AG09309 (cell line): ENCODE data around the gene GFOD1.
"Not testable (repeated sequence)": the region's sequence is repeated elsewhere in the genome, so short reads cannot be mapped to it uniquely, and the experiment has no call there.

Source experiments
- DNase-seq: peaks from one replicate; pipeline ENCODE4 v3.0.0-alpha.2; 2010; ENCODE audit warnings: low read depth
- H3K4me3 ChIP-seq: 2 replicates; pipeline ENCODE4 v1.5.1; 2011; ENCODE audit warnings: mild to moderate bottlenecking, low read depth, low read length, moderate library complexity; ENCODE audit not compliant: control insufficient read depth
- CTCF ChIP-seq: IDR thresholded peaks from 2 replicates; pipeline ENCODE4 v1.5.1; 2011; ENCODE audit warnings: mild to moderate bottlenecking, low read depth, low read length, inconsistent platforms; ENCODE audit not compliant: insufficient read depth, control insufficient read depth; ENCODE audit errors: missing control alignments

The GFOD1 gene

GRCh38 chr6:13328076-13328874 lies 159.1 kb downstream of the GFOD1 start, which contains the start of gene TBC1D7:
TSS of gene TBC1D7 (minus strand) at chr6:13328537. CDS start at chr6:13326898, 1,639 bp downstream.
- DNase-seq = peak; percentile 46
- TF ChIP-seq CTCF = no peak
- peak within 1 kb of the TSS; percentile 98 for H3K4me3 ChIP-seq

- peak overlapping the region; percentile 98 for H3K4me3 ChIP-seq
- no peak for DNase-seq
- no peak for TF ChIP-seq CTCF
These were observed 159.7 kb downstream of the GFOD1 start for GRCh38 chr6:13327691-13328075.

GRCh38 chr6:13326031-13326586 lies 161.3 kb downstream of the GFOD1 start:
- not testable (repeated sequence) for H3K4me3 ChIP-seq, DNase-seq

GRCh38 chr6:13319891-13320564 lies 167.4 kb downstream of the GFOD1 start:
- no peak overlapping the region for H3K4me3 ChIP-seq
- no peak for TF ChIP-seq CTCF
- DNase-seq = no peak

- TF ChIP-seq CTCF = no peak
- no peak for DNase-seq
- H3K4me3 ChIP-seq = no peak overlapping the region
These were observed 168.6 kb downstream of the GFOD1 start for GRCh38 chr6:13318821-13319220.

- no peak for TF ChIP-seq CTCF
- no peak for DNase-seq
- H3K4me3 ChIP-seq = no peak overlapping the region
These were observed 171.5 kb downstream of the GFOD1 start for GRCh38 chr6:13315896-13316295.

- no peak overlapping the region for H3K4me3 ChIP-seq
- DNase-seq = no peak
- no peak for TF ChIP-seq CTCF
These were observed 172.6 kb downstream of the GFOD1 start for GRCh38 chr6:13314806-13315205.
